Islet precursor cell (in vitro differentiated cells): ENCODE results near the gene CDK2AP2.
"Not testable (repeated sequence)": the region's sequence is repeated elsewhere in the genome, so short reads cannot be mapped to it uniquely, and the experiment has no call there.

Source experiments
- DNase-seq: peaks from one replicate; pipeline ENCODE4 v3.0.0-alpha.2; 2018

Gene CDK2AP2

DNA sequence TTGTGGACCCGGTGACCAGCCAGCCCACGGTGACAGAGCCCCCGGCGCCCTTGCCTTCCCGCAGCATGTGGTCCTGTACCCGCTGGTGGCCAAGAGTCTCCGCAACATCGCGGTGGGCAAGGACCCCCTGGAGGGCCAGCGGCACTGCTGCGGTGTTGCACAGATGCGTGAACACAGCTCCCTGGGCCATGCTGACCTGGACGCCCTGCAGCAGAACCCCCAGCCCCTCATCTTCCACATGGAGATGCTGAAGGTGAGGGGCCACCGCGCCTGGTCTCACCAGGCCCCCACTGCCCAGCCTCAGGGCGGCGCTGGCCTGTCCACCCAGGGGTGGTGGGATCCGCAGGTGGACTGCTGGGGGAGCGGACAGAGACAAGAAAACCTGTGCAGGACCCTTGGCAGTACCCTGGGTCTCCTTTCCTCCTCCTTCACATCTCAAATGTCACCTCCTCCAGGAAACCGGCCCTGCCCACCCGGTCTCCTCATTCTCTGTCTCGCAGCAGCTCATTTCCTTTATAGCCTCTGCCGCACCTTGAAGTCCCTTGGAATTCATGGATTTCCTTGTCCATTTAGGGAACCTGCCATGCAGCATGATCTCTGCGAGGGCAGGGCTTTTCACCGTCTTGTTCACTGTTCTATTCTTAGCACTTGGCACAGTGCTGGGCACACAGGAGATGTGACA lies 18.6 kb downstream of the CDK2AP2 start:
- DNase-seq, result peak; percentile 52

DNA sequence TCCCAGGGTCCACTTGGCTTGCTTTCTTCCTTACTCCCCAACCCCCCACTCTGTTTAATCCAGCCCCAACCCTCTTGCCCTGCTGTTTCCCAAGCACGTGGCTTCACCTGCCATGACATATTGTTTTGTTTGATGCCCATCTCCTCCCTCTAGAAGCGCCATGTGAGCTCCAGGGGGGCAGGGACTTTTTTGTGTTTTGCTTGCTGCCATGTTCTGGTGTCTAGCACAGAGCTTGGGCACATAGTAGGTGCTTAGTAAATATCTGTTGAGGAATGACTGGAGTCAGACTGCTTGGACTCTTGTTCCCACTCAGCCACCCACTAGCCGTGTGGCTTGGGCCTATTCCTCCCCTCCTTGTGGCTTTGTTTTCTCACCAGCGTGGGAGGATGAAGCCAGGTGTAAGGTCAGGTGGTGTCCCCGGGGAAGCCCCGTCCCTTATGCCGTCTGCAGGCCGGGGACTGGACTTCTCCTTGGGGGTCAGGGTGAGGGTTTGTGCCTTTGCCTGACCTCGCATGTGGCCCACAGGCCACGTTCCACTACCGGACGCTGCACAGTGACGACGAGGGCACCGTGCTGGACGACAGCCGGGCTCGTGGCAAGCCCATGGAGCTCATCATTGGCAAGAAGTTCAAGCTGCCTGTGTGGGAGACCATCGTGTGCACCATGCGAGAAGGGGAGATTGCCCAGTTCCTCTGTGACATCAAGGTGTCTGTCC lies 21.3 kb downstream of the CDK2AP2 start:
- no peak for DNase-seq

DNA sequence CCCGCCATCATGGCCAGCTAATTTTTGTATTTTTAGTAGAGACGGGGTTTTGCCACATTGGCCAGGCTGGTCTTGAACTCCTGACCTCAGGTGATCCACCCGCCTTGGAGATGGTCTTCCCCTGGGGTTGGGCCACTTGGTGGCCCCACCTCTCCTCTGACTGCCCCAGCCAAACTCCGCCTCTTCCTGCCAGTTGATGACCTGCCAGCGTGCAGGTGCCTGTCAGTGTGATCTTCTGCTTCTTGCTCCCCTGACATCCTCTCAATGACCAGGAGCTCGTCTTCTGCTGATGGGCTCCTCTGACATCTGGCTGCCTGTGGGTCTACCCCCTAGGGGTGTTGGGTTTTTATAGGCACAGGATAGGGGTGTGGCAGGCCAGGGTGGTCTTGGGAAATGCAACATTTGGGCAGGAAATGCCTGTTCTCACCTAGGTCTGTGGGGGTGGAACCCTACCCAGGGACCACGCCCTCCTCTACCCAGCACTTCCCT lies 22.0 kb downstream of the CDK2AP2 start:
- DNase-seq, result not testable (repeated sequence)

DNA sequence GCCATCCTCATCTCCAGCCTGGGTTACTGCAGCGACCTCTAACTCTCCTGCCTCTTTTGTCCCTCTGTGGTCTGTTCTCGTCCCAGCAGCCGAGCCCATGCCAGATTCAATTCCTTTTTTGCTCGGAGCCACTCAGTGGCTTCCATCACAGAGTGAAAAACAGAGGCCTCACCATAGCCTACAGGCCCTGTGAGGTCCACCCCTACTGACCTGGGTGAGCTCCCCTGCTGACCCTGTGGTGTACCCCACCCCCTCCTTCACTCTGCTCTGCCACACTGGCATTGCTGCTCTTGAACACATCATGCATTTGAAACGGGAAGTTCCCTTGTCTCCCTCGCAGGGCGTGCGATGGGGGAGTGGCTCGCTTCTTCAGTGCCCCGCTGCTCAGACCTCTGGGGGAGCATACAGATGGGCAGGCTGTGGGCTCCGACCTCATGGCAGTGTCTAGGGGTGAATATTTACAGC lies 23.1 kb downstream of the CDK2AP2 start:
- no peak for DNase-seq

DNA sequence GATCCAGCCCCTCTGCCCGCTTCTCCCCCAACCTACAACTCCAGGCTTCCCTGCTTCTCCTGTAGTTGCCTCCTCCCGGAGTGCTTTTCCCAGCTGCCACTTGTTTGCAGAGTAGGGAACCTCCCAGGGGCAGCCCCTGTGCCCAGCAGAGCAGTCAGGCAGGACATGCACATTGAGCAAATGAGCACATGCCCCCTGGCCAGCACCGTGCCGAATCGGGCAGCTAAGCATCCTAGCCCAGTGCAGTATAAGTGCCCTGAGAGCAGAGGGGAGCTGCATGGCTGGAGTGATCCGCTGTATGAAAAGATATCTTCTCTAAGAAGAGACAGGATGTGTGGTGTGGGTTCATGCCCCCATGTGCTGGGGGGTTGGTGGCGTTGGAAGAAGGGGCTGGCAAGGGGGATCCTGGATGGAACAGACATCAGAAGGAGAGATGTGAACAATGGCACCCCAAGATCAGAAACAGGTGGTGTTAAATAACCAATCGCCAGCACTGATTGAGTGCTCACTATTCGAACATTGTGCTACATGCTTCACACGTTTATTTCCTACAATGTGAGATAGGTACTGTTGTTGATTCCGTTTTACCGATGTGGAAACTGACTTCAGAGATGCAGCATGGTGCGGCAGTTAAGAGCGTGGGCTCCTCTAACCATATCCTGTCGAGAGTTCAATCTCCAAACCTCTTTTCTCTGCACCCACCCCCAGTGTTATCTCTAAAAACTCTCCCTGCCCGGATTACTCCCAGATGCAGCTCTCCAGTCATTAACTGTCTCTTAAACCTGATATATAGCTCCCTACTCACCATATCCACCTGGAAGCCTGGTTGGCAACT lies 23.9 kb downstream of the CDK2AP2 start:
- DNase-seq, result no peak

DNA sequence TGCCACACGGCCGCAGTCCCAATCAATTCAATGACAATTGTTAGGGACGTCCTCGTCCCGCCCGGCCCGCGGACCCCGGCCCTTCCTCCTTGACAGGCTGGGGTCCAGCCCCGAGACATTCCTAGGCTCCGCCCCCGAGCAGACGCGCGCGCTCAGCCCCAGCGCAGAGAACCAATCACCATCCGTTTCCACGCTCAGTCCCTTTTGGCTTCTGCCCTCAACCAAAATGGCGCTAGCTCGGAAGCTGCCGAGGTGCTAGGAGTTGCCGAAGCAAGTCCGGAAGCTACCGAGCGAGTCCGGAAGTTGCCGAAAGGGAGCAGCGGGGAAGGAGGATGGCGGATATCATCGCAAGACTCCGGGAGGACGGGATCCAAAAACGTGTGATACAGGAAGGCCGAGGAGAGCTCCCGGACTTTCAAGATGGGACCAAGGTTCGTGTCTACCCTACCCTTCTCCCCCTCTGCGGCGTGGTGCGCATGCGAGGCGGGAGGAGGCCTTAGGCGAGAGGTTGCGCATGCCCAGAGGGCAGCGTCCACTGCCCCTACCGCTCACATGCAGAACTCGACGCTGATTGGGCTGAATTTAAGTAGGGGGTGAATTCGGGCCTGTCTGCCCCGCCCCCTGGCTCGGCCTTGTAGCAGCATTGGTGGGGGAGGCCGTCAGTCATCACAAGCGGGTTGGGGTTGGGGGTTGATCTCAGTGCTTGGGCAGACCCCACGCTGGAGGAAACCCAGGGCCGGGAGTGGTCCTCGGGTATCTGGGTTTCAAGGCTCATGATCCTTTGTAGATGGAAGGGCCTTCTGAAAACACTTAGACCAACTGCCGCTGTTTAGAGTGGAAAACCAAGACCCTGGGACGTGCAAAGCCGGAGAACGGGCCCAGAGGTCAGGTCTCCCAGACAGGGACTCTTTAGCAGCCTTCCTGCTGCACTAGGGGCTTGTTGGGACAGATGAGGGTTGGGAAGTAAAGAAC lies 24.8 kb downstream of the CDK2AP2 start, which contains the start of gene AIP:
TSS of gene AIP (plus strand) at position 200 of the 972 bp plus-strand sequence. CDS start at position 333, 133 bp downstream.
- peak; percentile 99 for DNase-seq

DNA sequence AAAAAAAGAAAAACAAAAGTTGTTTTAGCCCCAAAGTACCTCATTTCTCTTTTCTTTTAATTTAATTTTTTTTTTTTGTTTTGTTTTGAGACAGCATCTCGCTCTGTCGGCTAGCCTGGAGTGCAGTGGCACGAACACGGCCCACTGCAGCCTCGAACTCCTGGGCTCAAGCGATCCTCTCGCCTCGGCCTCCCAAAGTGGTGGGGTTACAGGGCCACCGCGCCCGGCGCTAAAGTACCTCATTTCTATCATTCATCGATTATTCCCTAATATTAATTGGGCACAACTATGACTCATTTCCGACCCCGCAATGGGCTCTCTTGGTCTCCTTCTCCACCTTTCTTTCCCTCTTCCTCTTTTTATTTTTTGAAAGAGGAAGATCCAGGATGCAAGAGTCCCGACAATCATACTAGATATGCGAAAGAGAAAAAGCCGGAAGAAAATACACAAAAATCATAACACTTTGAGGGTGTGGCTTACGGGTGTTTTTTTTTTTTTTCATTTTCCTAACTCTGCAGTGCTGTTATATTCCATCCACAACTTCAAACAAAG lies 25.6 kb downstream of the CDK2AP2 start:
- DNase-seq, result no peak

DNA sequence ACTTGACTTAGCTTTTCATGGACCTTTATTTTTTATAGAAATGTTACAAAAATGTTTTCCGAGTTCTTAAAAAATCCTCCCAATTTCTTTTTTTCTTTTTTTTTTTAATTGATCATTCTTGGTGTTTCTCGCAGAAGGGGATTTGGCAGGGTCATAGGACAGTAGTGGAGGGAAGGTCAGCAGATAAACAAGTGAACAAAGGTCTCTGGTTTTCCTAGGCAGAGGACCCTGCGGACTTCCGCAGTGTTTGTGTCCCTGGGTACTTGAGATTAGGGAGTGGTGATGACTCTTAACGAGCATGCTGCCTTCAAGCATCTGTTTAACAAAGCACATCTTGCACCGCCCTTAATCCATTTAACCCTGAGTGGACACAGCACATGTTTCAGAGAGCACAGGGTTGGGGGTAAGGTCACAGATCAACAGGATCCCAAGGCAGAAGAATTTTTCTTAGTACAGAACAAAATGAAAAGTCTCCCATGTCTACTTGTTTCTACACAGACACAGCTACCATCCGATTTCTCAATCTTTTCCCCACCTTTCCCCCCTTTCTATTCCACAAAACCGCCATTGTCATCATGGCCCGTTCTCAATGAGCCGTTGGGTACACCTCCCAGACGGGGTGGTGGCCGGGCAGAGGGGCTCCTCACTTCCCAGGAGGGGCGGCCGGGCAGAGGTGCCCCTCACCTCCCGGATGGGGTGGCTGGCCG lies 30.5 kb downstream of the CDK2AP2 start:
- not testable (repeated sequence) for DNase-seq

DNA sequence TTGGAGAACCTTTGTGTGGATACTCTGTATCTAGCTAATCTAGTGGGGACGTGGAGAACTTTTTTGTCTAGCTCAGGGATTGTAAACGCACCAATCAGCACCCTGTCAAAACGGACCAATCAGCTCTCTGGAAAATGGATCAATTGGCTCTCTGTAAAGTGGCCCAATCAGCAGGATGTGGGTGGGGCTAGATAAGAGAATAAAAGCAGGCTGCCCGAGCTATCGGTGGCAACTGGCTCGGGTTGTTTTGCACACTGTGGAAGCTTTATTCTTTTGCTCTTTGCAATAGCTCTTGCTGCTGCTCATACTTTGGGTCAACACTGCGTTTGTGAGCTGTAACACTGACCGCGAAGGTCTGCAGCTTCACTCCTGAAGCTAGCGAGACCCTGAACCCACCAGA lies 31.3 kb downstream of the CDK2AP2 start:
- DNase-seq, result not testable (repeated sequence)

DNA sequence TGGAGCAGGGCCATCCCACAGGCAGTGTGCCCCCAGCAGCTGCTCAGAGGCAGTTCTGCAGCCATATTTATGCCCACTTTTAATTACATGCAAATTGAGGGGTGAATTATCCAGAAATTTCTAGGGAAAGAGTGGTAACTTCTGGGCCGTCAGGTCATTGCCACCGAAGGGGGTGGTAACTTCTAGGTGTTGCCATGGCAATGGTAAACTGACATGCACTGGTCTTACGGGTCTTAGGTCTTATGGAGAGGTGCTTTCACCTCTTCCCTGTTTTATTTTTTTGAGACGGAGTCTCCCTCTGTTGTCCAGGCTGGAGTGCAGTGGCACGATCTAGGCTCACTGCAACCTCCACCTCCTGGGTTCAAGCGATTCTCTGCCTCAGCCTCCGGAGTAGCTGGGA lies 35.1 kb downstream of the CDK2AP2 start:
- no peak for DNase-seq

DNA sequence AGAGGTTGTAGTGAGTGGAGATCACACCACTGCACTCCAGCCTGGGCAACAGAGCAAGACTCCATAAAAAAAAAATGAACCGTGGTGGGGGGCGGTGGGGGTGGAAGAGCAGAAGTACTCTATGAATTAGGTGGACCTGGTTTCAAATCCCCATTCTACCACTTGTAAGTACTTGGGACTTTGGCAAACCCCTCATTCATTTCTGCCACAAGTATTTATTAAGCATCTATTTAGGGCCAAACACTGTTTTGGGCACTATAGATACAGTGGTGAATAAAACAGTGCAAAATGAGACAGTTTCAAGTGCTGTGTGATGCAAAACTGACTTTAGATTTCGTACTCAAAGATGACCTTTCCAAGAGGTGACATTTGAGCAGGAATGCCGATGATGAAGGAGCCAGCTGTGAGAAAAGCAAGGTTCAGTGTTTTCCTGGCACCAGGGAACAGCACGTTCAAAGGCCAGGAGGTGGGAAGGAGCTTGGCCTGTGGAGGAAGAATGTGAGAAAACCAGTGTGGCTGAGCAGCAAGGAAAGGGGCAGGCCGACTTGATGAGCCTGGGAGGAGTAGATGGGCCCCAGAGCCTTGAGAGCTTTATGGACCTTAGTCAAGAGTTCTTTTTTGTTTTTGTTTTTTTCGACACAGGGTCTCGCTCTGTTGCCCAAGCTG lies 37.5 kb downstream of the CDK2AP2 start:
- DNase-seq, result no peak

DNA sequence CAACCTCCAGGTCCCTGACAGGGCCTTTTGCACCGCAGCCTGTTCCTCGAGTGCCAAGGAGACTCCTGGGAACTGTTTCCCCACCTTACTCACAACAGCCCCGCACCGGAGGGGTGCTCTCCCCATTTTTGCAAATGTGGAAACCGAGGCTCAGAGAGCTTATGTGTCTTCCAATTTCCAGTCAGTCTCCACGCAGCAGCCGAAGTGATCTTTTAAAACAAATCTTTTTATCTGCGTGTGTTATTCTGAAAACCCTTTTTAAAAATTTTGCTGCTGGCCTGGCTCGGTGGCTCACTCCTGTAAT lies 38.5 kb downstream of the CDK2AP2 start:
- no peak for DNase-seq

DNA sequence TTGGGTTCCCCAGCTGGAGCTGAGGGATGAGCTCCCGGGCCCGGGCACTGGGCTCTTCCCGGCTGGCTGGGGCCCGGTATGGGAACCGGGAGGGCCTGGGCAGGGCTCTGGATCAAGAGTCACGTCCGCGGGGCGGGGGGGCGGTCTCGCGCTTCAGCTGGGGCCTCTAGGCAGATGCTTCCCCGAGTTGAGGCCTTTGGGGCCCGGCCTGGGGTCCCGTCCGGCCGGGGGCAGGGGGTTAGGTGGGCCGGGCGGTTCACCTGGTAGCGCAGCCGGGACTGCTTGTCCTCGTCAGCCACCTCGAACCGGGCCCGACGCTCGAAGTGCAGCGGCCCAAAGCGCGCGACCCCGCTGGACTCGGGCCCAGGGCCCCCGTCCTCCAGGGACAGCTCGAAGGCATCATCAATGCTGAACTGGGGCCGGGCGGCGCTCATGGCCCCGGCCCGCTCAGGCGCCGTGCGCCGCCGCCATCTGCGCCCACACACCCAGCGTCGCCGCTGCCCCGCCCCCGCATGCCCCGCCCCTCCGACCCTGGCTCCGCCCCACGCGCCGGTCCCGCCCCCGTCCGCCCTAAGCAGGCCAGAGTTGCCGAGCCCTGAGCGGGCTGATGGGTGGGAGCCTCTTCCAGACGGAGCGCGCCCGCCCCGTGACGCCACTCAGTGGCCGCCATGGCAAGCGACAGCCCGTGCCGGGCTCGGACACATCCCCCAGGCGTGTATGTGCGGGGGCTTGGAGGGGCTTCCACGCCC lies 39.0 kb downstream of the CDK2AP2 start, which contains the start of gene TMEM134:
TSS of gene TMEM134 (minus strand) at position 493 of the 749 bp plus-strand sequence. CDS start at position 434, 59 bp downstream.
- peak; percentile 96 for DNase-seq

DNA sequence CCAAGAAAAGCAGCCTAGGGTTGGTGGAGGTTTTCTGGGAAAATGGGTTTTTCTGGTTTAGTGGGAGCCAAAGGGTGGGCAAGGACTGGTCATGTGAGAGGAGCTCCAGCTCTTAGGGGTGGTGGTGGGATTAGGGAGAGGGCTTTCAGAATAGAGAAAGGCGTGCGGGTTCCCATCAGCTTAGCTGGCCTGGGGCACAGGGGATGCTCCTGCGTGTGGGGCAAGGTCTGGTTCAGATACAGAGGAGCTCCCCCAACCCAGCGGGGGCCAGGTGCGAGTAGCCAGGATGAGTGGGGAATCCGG lies 39.6 kb downstream of the CDK2AP2 start:
- DNase-seq, result no peak

DNA sequence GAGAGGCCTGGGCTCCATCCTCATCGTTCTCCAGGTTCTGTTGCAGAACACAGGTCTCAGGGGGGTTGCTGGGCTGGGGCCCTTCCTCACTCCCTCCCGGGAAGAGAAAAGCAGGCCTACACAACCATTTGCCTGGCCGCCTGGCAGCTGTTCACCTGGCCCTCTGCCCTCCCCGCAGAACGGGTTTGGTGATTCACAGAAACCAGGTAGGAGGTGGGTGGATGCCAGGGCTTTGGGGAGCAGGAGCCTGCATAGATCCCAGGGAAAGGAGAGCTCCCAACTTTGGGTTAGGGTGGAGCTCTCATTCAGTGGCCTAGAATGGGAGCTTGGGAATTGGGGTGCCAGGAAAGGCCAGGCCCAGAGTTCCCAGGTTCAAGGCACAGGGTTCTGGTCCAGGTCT lies 39.9 kb downstream of the CDK2AP2 start:
- peak; percentile 68 for DNase-seq

DNA sequence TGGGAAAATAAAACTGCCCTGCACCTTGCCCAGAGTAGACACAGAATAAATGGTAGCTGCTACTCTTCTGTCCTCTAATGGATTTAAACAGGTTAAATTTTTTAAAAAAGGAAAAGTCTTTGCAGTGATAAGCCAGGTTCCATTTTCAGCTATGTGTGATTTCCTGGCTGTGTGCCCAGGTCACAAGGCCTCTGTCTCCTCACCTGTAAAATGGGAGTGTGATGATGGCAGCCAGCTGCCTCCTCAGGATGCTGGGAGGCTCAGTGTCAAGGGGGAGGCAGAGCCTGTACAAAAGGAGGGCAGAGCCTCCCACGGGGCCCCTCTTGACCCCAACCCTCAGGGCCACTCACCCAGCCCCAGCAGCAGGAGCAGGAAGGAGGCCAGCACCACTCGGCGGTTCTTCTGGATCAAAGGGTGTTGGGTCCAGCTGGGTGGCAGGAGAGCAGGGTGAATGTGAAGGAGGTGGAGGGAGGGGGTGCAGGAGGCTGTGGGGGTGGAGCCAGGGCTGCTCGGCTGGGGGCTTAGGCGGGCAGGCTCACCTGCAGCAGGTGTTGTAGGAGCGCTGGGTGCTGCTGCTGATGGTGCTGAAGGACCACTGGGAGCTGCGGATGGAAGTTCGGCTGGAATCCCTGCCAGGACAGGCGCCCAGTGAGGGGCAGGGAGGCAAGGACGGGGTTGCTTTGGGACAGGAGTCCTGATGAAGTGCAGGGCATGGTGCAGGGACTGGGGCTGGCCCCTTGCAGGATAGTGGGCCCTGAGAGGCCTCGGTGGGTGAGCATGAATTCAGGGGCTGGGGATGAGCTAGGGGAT lies 40.8 kb downstream of the CDK2AP2 start:
- peak; percentile 53 for DNase-seq

DNA sequence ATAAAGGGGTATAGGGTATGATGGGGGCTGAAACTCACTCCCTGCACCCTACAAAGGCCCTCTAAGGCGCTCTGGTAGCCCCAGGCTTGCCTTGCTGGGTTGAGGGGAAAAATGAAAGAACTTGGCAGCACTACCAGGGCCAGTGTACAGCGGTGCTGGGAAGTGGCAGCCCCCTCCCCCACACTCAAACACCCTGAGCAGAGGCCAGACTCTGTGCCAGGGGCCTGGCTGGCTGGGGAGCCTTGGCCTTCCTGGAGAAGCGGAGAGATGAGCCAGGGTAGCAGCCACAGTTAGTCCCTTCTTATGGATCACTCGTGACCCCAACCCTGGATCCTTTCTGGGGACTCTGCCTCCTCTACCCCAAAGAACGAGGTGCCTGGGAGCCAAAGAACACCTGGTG lies 41.6 kb downstream of the CDK2AP2 start:
- DNase-seq, result no peak

DNA sequence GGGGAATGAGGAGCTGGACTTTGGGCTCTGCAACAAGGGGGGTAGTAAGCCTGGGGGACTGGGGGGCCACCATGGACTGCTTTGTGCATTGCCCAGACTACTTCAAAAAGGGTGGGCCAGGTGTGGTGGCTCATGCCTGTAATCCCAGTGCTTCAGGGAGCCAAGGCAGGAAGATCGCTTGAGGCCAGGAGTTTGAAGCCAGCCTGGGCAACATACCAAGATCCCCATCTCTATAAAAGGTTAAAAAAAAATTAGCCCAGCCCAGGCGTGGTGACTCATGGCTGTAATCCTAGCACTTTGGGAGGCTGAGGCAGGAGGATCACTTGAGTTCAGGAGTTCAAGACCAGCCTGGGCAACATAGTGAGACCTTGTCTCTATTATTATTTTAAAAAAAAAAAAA lies 42.4 kb downstream of the CDK2AP2 start:
- peak; percentile 56 for DNase-seq

DNA sequence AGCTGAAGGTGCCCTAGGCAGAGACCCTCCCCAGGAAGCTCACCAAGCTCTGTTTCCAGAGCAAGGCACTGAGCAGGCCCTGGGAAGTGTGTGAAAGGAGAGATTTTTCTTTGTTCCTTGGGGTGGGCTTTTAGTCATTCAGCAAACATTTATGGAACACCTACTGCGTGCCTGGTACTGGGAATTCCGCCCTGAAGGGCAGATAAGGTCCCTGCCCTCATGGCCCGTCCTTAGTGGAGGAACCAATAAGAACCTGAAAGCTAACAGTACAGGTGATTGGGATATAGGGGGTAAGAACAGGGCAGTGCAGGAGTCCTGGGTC lies 42.8 kb downstream of the CDK2AP2 start:
- DNase-seq, result peak; percentile 68
